GM18507 (cell line): ENCODE results near the gene DUSP10.

Experiments
- DNase-seq: peaks from one replicate; pipeline ENCODE4 v3.0.0; 2011; ENCODE audit warnings: low read depth; ENCODE audit not compliant: insufficient read length; ENCODE audit errors: extremely low spot score
- FAIRE-seq: peaks from 2 replicates; lab custom pipeline; 2011; peaks lifted over from hg19 to GRCh38; lab: Jason Lieb, UNC

DUSP10 gene

GRCh38 chr1:221700536-221700935 is 41.4 kb downstream of the DUSP10 start:
- FAIRE-seq (no peak), DNase-seq (no peak)

GRCh38 chr1:221699978-221700519 is 41.8 kb downstream of the DUSP10 start:
- no peak for DNase-seq
- no peak for FAIRE-seq

- DNase-seq (no peak), FAIRE-seq (no peak)
Observed at GRCh38 chr1:221699577-221699976, 42.3 kb downstream of the DUSP10 start.

GRCh38 chr1:221698579-221699349 is 43.1 kb downstream of the DUSP10 start:
- no peak for DNase-seq
- FAIRE-seq, result no peak

GRCh38 chr1:221697923-221698425 is 43.9 kb downstream of the DUSP10 start:
- FAIRE-seq, result no peak
- no peak for DNase-seq

- DNase-seq, result no peak
- FAIRE-seq, result peak; percentile 24
Observed at GRCh38 chr1:221696718-221697461, 45.0 kb downstream of the DUSP10 start.

GRCh38 chr1:221696027-221696426 is 45.9 kb downstream of the DUSP10 start:
- DNase-seq (no peak), FAIRE-seq (no peak)

GRCh38 chr1:221695301-221695700 is 46.6 kb downstream of the DUSP10 start:
- FAIRE-seq (no peak), DNase-seq (no peak)

GRCh38 chr1:221694109-221694508 is 47.8 kb downstream of the DUSP10 start:
- DNase-seq, result no peak
- no peak for FAIRE-seq

GRCh38 chr1:221693087-221693486 is 48.8 kb downstream of the DUSP10 start:
- DNase-seq, result no peak
- no peak for FAIRE-seq

GRCh38 chr1:221692643-221693042 is 49.2 kb downstream of the DUSP10 start:
- DNase-seq (no peak), FAIRE-seq (no peak)

- FAIRE-seq, result no peak
- DNase-seq, result no peak
Observed at GRCh38 chr1:221691261-221691660, 50.6 kb downstream of the DUSP10 start.

- FAIRE-seq, result no peak
- DNase-seq, result no peak
Observed at GRCh38 chr1:221690858-221691257, 51.0 kb downstream of the DUSP10 start.

- DNase-seq (no peak), FAIRE-seq (no peak)
Observed at GRCh38 chr1:221689138-221689537, 52.8 kb downstream of the DUSP10 start.

GRCh38 chr1:221688488-221688843 is 53.4 kb downstream of the DUSP10 start:
- FAIRE-seq (no peak), DNase-seq (no peak)

GRCh38 chr1:221687836-221688487 is 53.9 kb downstream of the DUSP10 start:
- no peak for DNase-seq
- FAIRE-seq, result no peak

GRCh38 chr1:221683681-221684080 is 58.2 kb downstream of the DUSP10 start:
- FAIRE-seq, result no peak
- no peak for DNase-seq

GRCh38 chr1:221680085-221680484 is 61.8 kb downstream of the DUSP10 start:
- FAIRE-seq (no peak), DNase-seq (no peak)

GRCh38 chr1:221678014-221678413 is 63.9 kb downstream of the DUSP10 start:
- FAIRE-seq (no peak), DNase-seq (no peak)
